PC-9 (cell line): ENCODE results near the gene ADNP.

Experiments used
- EZH2 ChIP-seq: fragments of 200-600 bp; sonication (generic); IDR thresholded peaks from 2 replicates; pipeline ENCODE4 v1.8.0; 2017; ENCODE audit warnings: antibody characterized with exemption, low read depth
- TF ChIP-seq, protein P1 (sequence below): fragments of 200-600 bp; sonication (generic); conservative IDR thresholded peaks from 2 replicates; pipeline ENCODE4 v1.6.1; 2017; ENCODE audit warnings: mixed run types, antibody characterized with exemption, mild to moderate bottlenecking, moderate library complexity

DNA sequence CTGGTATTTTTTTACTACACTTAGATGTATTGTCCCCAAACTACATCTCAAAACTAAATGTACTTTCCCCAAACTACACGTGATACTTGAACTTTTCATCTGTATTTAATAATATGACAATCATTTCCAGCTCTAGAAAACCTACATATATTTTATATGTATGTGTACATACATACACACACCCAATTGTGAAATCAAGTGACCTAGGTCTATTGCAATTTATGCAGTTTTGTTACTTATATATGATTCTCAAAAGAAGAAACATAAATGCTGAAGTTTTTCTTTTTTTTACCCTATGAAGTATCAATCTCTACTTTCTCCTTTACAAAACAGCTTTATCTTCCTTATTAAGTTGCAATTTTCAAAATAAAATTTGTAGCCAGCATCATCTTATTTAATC lies 4.7 kb downstream of the ADNP start:
- TF ChIP-seq, protein P1, sequence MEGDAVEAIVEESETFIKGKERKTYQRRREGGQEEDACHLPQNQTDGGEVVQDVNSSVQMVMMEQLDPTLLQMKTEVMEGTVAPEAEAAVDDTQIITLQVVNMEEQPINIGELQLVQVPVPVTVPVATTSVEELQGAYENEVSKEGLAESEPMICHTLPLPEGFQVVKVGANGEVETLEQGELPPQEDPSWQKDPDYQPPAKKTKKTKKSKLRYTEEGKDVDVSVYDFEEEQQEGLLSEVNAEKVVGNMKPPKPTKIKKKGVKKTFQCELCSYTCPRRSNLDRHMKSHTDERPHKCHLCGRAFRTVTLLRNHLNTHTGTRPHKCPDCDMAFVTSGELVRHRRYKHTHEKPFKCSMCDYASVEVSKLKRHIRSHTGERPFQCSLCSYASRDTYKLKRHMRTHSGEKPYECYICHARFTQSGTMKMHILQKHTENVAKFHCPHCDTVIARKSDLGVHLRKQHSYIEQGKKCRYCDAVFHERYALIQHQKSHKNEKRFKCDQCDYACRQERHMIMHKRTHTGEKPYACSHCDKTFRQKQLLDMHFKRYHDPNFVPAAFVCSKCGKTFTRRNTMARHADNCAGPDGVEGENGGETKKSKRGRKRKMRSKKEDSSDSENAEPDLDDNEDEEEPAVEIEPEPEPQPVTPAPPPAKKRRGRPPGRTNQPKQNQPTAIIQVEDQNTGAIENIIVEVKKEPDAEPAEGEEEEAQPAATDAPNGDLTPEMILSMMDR, result no peak
- no peak for TF ChIP-seq EZH2
